Measurements from ENCODE around the gene SPAG8.

The SPAG8 gene

DNA sequence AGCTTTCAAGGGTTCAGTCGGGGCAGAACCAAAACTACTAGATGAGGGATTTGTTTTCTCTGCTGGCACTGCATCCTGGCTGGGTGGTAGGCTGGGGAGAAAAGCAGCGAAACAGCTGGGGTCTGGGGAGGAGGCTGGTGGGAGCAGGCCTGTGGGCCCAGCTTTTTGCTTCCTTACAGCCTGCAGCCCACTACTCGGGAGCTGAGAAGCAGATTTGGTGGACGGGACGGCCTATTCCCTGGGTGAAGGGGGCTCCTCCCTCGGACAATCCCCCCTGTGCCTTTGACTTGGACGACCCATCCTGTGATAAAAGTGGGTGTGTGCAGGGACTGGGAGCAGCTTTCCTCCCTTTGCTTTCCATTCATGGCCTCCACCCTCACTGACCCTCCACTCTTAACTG is 11.5 kb downstream of the SPAG8 start:
- Histone ChIP-seq H3K27ac (ENCODE audit: low read depth, low read length) (no peak overlapping the region), H3K36me3 (ENCODE audit: insufficient read depth, low read length) (peaks cover 19% of the 10 kb centered on the region), H3K27me3 (ENCODE audit: insufficient read depth, low read length) (no peaks in the 10 kb centered on the region), H3K9ac (ENCODE audit: low read depth, low read length) (no peak overlapping the region), H3K9me3 (ENCODE audit: insufficient read depth, low read depth, low read length) (no peaks in the 10 kb centered on the region), H3K4me3 (ENCODE audit: low read length) (no peak overlapping the region), H3K4me1 (ENCODE audit: insufficient read depth, low read length) (no peaks in the 10 kb centered on the region)
- WGBS: 91% methylated on average over 7 of the region's 7 CpGs

DNA sequence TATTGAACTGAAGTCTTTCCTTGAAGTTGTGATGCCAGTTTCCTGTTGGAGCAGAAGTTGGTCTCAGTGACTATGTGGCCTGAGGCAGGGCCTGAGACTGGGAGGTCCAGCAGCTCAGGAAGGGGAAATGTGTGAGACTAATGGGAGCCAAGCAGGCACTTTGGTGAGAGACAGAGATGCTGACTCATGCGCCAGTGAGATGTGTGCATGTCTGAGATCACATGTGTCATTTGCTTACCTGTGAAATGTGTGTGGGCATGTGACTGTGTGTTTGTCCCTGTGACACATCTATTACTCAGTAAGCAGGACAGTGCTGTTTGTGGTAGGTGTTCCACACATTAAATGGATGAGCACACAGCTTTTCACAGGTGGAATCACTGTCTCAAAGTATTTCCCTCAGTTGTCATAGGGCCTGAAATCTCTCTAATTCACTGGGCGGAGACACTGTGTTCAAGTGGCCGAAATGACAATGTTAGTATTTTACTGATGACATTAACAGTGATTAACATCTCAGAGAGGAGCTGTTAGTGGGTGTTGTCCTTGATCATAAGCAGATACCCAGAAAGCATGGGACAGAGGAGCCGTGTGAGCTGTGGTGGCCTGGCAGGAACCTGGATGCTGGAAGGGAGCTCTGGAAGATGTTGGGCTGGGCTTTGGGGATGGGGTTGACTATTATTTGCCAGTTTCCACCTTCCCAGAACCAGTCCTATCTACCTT is 13.2 kb downstream of the SPAG8 start:
- peaks cover 10% of the 10 kb centered on the region for H3K36me3 ChIP-seq (ENCODE audit: insufficient read depth, low read length)
- H3K4me3 ChIP-seq (ENCODE audit: low read length): no peak overlapping the region
- H3K27me3 ChIP-seq (ENCODE audit: insufficient read depth, low read length): no peaks in the 10 kb centered on the region
- WGBS: 90% methylated on average over 4 of the region's 4 CpGs
- H3K27ac ChIP-seq (ENCODE audit: low read depth, low read length): no peak overlapping the region
- H3K9ac ChIP-seq (ENCODE audit: low read depth, low read length): no peak overlapping the region
- H3K9me3 ChIP-seq (ENCODE audit: insufficient read depth, low read depth, low read length): no peaks in the 10 kb centered on the region
- no peaks in the 10 kb centered on the region for H3K4me1 ChIP-seq (ENCODE audit: insufficient read depth, low read length)

DNA sequence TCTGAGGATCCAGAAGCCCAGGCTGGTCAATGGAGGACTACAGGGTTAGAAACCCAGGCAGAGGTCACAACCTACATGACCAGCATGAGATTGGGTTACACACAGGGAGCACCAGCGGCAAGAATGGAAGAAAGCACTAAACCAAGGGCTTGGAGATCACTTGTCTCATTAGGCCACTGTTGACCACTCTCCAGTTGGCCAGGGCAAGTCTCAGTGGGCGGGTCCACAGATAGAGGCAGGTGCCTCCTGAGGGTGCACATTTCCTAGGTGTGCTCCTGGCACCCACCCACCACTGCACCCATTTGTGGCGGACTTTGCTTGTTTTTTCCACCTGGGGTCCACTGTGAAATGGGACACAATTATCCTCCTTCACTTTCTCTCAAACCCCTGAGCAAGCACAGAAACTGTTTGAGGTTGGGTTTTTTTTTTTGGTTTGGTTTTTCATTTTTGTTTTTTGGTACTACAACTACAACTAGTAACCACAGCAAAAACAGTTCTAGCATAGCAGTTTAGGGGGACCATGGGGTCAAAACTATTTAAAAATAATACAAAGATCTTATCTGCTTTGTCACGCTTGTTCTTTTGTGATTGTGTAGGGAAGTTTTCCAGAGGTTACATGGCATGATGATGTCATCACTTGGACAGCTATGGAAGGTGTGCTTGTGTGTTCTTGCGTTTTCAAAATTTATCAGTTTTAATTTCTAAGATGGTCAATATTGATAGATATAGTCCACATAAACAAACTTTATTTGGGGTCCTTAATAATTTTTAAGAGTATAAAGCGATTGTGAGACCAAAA is 14.6 kb downstream of the SPAG8 start:
- H3K27me3 ChIP-seq (ENCODE audit: insufficient read depth, low read length): no peaks in the 10 kb centered on the region
- no peak overlapping the region for H3K27ac ChIP-seq (ENCODE audit: low read depth, low read length)
- peaks cover 5% of the 10 kb centered on the region for H3K36me3 ChIP-seq (ENCODE audit: insufficient read depth, low read length)
- no peak overlapping the region for H3K9ac ChIP-seq (ENCODE audit: low read depth, low read length)
- no peaks in the 10 kb centered on the region for H3K9me3 ChIP-seq (ENCODE audit: insufficient read depth, low read depth, low read length)
- H3K4me3 ChIP-seq (ENCODE audit: low read length): no peak overlapping the region
- no peaks in the 10 kb centered on the region for H3K4me1 ChIP-seq (ENCODE audit: insufficient read depth, low read length)
- WGBS: 95% methylated on average over 4 of the region's 6 CpGs

DNA sequence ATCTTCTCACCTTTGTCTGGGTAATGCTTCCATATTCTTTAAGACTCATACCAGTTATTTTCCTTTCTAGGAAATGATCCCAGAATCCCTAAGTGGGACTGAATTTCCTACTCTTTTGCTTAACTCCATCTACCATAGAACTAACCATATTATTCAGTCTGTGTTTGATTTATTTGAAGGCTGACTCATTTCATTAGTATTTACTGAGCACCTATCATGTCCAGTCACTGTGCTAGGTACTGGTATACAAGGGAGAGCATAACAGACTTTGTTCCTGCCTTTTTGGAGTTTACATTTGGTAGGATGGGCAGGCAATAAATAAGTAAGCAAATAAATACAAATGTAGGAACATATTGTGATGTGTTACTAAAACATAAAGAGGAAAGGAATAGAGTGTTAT is 16.4 kb downstream of the SPAG8 start:
- Histone ChIP-seq H3K27ac (ENCODE audit: low read depth, low read length) (no peak overlapping the region), H3K9ac (ENCODE audit: low read depth, low read length) (no peak overlapping the region), H3K9me3 (ENCODE audit: insufficient read depth, low read depth, low read length) (no peaks in the 10 kb centered on the region), H3K36me3 (ENCODE audit: insufficient read depth, low read length) (no peaks in the 10 kb centered on the region), H3K4me3 (ENCODE audit: low read length) (no peak overlapping the region), H3K27me3 (ENCODE audit: insufficient read depth, low read length) (peaks cover 2% of the 10 kb centered on the region), H3K4me1 (ENCODE audit: insufficient read depth, low read length) (peaks cover 2% of the 10 kb centered on the region)

GRCh38 chr9:35793461-35793860 is 18.6 kb downstream of the SPAG8 start:
- Histone ChIP-seq H3K27me3 (ENCODE audit: insufficient read depth, low read length) (peaks cover 5% of the 10 kb centered on the region), H3K36me3 (ENCODE audit: insufficient read depth, low read length) (no peaks in the 10 kb centered on the region), H3K9ac (ENCODE audit: low read depth, low read length) (no peak overlapping the region), H3K4me1 (ENCODE audit: insufficient read depth, low read length) (peaks cover 6% of the 10 kb centered on the region), H3K27ac (ENCODE audit: low read depth, low read length) (no peak overlapping the region), H3K9me3 (ENCODE audit: insufficient read depth, low read depth, low read length) (no peaks in the 10 kb centered on the region), H3K4me3 (ENCODE audit: low read length) (no peak overlapping the region)
- WGBS: 80% methylated on average over 2 of the region's 2 CpGs

GRCh38 chr9:35792826-35793225 is 19.2 kb downstream of the SPAG8 start:
- 94% methylated on average over 14 of the region's 14 CpGs for WGBS
- Histone ChIP-seq H3K4me3 (ENCODE audit: low read length) (no peak overlapping the region), H3K27me3 (ENCODE audit: insufficient read depth, low read length) (peaks cover 5% of the 10 kb centered on the region), H3K27ac (ENCODE audit: low read depth, low read length) (no peak overlapping the region), H3K9me3 (ENCODE audit: insufficient read depth, low read depth, low read length) (no peaks in the 10 kb centered on the region), H3K36me3 (ENCODE audit: insufficient read depth, low read length) (no peaks in the 10 kb centered on the region), H3K9ac (ENCODE audit: low read depth, low read length) (no peak overlapping the region), H3K4me1 (ENCODE audit: insufficient read depth, low read length) (peaks cover 6% of the 10 kb centered on the region)

GRCh38 chr9:35792024-35792813 is 19.8 kb downstream of the SPAG8 start:
- H3K36me3 ChIP-seq (ENCODE audit: insufficient read depth, low read length): no peaks in the 10 kb centered on the region
- WGBS: 85% methylated on average over 32 of the region's 34 CpGs
- peaks cover 6% of the 10 kb centered on the region for H3K4me1 ChIP-seq (ENCODE audit: insufficient read depth, low read length)
- H3K27me3 ChIP-seq (ENCODE audit: insufficient read depth, low read length): peaks cover 5% of the 10 kb centered on the region
- H3K9me3 ChIP-seq (ENCODE audit: insufficient read depth, low read depth, low read length): no peaks in the 10 kb centered on the region
- H3K9ac ChIP-seq (ENCODE audit: low read depth, low read length): no peak overlapping the region; the same call in 1 of the 2 replicates
- H3K4me3 ChIP-seq (ENCODE audit: low read length): peak overlapping the region; percentile 68
- no peak overlapping the region for H3K27ac ChIP-seq (ENCODE audit: low read depth, low read length)

DNA sequence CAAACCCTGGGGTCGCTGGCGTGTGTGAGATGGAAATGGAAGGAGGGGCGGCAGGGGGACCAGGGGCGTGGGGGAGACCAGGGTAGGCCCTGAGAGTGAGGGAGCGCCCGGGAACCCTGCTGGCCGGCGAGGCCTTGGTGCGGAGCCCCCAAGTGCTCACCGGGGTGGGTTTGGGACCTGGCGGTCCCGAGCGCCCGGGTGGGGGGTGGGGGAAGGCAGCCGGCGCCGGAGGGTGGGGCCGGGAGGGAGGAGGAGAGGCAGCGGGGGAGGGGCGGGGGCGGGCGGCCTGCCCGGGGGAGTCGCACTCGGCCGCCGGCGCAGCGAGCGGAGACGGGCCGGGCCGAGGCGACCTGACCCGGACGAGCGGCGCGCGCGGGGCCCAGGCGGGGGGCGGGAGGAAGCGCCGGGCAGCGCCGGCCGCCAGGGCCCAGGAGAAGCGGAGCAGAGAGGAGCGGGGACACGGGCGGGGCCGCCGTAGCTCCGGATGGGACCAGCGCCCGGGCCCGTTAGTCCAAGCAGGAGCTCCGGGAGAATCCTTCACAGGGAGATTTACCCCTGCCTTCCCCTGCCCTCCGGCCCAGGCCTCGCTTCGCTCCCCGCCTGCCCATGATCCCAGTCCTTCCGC is 20.7 kb downstream of the SPAG8 start, which contains the start of gene NPR2:
NPR2 (plus strand) TSS at position 295 of the 625 bp plus-strand sequence. CDS start 818 bp downstream, outside the sequence.
- peak within 1 kb of the TSS; percentile 81 for H3K9ac ChIP-seq (ENCODE audit: low read depth, low read length)
- no peak within 1 kb of the TSS for H3K27ac ChIP-seq (ENCODE audit: low read depth, low read length)
- H3K4me1 ChIP-seq (ENCODE audit: insufficient read depth, low read length): peaks cover 6% of the 10 kb centered on the region
- H3K36me3 ChIP-seq (ENCODE audit: insufficient read depth, low read length): peaks cover under 1% of the 10 kb centered on the region; the same call in 1 of the 2 replicates
- peak within 1 kb of the TSS; percentile 68 for H3K4me3 ChIP-seq (ENCODE audit: low read length)
- WGBS: 1% methylated on average over 56 of the region's 64 CpGs
- H3K9me3 ChIP-seq (ENCODE audit: insufficient read depth, low read depth, low read length): no peaks in the 10 kb centered on the region
- peaks cover 5% of the 10 kb centered on the region for H3K27me3 ChIP-seq (ENCODE audit: insufficient read depth, low read length)

DNA sequence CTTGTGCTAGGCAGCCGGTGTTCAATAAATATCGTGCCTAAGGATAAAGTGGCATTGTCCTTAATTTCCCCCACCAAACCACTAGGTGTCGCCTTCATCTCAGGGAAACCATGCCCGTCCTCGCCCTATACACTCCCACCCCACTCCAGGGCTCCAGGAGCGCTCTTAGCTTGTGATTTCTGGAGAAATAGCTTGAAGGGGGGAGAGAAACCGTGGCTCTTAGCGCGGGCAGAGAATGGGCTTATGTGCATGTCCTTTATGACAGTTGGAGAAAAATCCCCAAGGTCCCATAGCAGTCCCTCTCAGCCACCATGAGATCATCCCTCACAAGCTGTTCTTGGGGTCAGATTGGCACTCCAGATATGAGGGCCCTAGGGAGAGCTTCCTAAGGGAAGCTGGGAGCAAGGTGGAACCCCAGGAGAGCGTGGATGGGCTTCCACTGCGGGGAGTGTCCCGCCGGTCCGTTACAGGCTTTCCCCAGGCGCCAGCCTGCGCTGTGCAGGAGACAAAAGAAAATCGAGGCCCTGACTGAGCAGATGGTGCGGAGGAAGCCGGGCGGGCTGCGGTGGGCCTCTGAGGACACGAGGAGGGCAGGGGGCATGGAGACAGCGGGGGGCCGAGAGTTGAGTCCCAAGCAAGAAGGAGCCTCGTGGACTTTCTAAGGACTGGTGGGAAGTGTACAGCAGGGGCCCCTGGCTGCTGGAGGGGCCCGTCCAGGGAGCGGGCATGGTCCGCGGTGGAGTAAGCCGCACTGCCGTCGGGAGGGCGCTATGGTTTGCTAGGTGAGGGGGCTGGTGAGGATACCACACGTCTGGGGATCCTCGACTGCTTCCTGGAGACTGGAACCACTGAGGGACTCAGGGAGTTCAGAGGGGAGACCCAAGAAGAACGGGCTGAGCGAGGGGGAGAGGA is 21.4 kb downstream of the SPAG8 start:
- Histone ChIP-seq H3K27ac (ENCODE audit: low read depth, low read length) (no peak overlapping the region), H3K9ac (ENCODE audit: low read depth, low read length) (peak overlapping the region; percentile 44), H3K4me1 (ENCODE audit: insufficient read depth, low read length) (peaks cover 6% of the 10 kb centered on the region), H3K36me3 (ENCODE audit: insufficient read depth, low read length) (peaks cover 2% of the 10 kb centered on the region; the same call in 1 of the 2 replicates), H3K4me3 (ENCODE audit: low read length) (peak overlapping the region; percentile 48), H3K9me3 (ENCODE audit: insufficient read depth, low read depth, low read length) (no peaks in the 10 kb centered on the region), H3K27me3 (ENCODE audit: insufficient read depth, low read length) (peaks cover 5% of the 10 kb centered on the region)
- WGBS: 23% methylated on average over 37 of the region's 37 CpGs

DNA sequence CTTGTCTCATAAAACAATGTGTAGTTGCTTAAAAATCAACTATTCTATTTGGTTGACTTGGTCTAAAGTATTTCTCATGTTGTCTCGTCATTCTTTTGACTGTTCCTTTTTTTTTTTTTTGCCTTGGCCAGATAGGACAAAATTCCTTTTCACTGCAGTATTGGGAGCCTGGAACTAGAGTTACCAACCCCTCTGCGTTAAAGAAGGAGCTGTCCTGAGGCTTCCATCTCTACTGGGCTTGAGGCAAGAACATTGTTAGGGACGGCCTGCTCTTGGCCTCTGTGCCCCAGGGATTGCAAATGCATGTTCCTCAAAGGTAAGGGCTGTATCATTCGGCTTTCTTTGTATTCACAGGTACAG is 22.1 kb downstream of the SPAG8 start:
- Histone ChIP-seq H3K4me1 (ENCODE audit: insufficient read depth, low read length) (peaks cover 6% of the 10 kb centered on the region), H3K4me3 (ENCODE audit: low read length) (no peak overlapping the region), H3K27ac (ENCODE audit: low read depth, low read length) (no peak overlapping the region), H3K36me3 (ENCODE audit: insufficient read depth, low read length) (peaks cover 2% of the 10 kb centered on the region; the same call in 1 of the 2 replicates), H3K9me3 (ENCODE audit: insufficient read depth, low read depth, low read length) (no peaks in the 10 kb centered on the region), H3K9ac (ENCODE audit: low read depth, low read length) (no peak overlapping the region), H3K27me3 (ENCODE audit: insufficient read depth, low read length) (peaks cover 5% of the 10 kb centered on the region)
- WGBS: 47% methylated on average over 4 of the region's 4 CpGs
